ENCODE data around the gene RCAN2. TPM values are rescaled to one million over a fixed set of nuclear protein-coding genes. Genes with fewer than 3 reads are reported as not detected.

Gene RCAN2
- total RNA-seq, 3 donors from 2014 or later: 2.9 to 14.9 (median 5.9) TPM

DNA sequence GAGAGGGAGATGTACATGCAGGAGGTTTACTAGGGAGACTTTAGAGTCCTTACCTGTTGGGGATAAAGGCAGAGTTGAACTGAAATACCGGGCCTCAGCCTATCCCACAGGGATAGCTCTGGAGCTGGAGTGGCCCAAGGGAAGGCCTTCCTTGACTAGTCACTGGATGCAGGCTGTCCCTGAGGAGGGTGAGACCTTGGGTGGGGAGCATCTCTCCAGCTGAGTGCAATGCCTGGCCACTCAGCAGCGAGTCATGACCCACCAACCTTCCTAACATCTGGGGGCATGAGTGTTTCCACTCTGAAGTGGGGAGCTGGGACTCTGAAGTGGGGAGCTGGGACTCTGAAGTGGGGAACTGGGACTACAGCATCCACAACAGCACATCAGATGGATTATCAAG is 274.4 kb downstream of the RCAN2 start:
- intact Hi-C loops (cut with DNase I; ENCODE audit: low total_unique reads): no loop called here
- Histone ChIP-seq H3K27ac (peak overlapping the region in 1 of 2 donors; percentile 43), H3K4me3 (no peak overlapping the region), H3K36me3 (no peaks in the 10 kb centered on the region), H3K9me3 (no peaks in the 10 kb centered on the region), H3K27me3 (no peaks in the 10 kb centered on the region), H3K4me1 (no peaks in the 10 kb centered on the region)
- TF ChIP-seq CTCF (IDR thresholded peaks at IDR 0.05): no peak
- TF ChIP-seq POLR2A (IDR thresholded peaks at IDR 0.05): no peak
- TF ChIP-seq POLR2AphosphoS5 (IDR thresholded peaks at IDR 0.05): no peak
- no peak for DNase-seq (ENCODE audit: low spot score in 2 of 2)

DNA sequence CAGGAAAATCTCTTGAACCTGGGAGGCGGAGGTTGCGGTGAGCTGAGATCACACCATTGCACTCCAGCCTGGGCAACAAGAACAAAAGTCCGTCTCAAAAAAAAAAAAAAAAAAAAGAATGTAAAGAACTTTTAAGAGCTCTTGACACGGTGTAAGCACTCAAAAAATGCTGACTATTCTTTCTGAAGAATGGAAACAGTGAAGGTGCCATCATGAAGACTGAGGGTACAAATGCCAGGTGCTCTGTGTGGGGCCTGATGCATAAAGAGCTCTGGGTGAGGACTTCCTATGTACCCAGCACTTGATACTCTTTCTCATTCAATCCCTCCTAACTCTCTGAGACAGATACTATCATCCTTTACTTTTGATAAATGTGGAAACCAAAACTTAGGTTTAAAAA is 275.5 kb downstream of the RCAN2 start:
- H3K36me3 ChIP-seq: no peaks in the 10 kb centered on the region
- intact Hi-C loops (cut with DNase I; ENCODE audit: low total_unique reads): no loop called here
- H3K27ac ChIP-seq: no peak overlapping the region
- TF ChIP-seq POLR2A (IDR thresholded peaks at IDR 0.05) (no peak), POLR2AphosphoS5 (IDR thresholded peaks at IDR 0.05) (no peak), CTCF (IDR thresholded peaks at IDR 0.05) (no peak)
- no peaks in the 10 kb centered on the region for H3K27me3 ChIP-seq
- no peaks in the 10 kb centered on the region for H3K4me1 ChIP-seq
- DNase-seq (ENCODE audit: low spot score in 2 of 2): no peak
- no peak overlapping the region for H3K4me3 ChIP-seq
- H3K9me3 ChIP-seq: no peaks in the 10 kb centered on the region

GRCh38 chr6:46215213-46215612 is 276.0 kb downstream of the RCAN2 start:
- no peak for DNase-seq (ENCODE audit: low spot score in 2 of 2)
- no peak overlapping the region for H3K27ac ChIP-seq
- H3K4me1 ChIP-seq: no peaks in the 10 kb centered on the region
- no peaks in the 10 kb centered on the region for H3K27me3 ChIP-seq
- no peaks in the 10 kb centered on the region for H3K9me3 ChIP-seq
- TF ChIP-seq POLR2A (IDR thresholded peaks at IDR 0.05) (no peak), CTCF (IDR thresholded peaks at IDR 0.05) (no peak), POLR2AphosphoS5 (IDR thresholded peaks at IDR 0.05) (no peak)
- H3K36me3 ChIP-seq: no peaks in the 10 kb centered on the region
- H3K4me3 ChIP-seq: no peak overlapping the region
- intact Hi-C loops (cut with DNase I; ENCODE audit: low total_unique reads): no loop called here

GRCh38 chr6:46211917-46212316 is 279.3 kb downstream of the RCAN2 start:
- H3K4me3 ChIP-seq: no peak overlapping the region
- intact Hi-C loops (cut with DNase I; ENCODE audit: low total_unique reads): no loop called here
- TF ChIP-seq POLR2A (IDR thresholded peaks at IDR 0.05): no peak
- TF ChIP-seq CTCF (IDR thresholded peaks at IDR 0.05): no peak
- no peak for TF ChIP-seq POLR2AphosphoS5 (IDR thresholded peaks at IDR 0.05)
- no peaks in the 10 kb centered on the region for H3K36me3 ChIP-seq
- no peaks in the 10 kb centered on the region for H3K9me3 ChIP-seq
- no peak for DNase-seq (ENCODE audit: low spot score in 2 of 2)
- H3K4me1 ChIP-seq: no peaks in the 10 kb centered on the region
- H3K27me3 ChIP-seq: no peaks in the 10 kb centered on the region
- H3K27ac ChIP-seq: no peak overlapping the region

GRCh38 chr6:46210294-46210693 is 281.0 kb downstream of the RCAN2 start:
- intact Hi-C loops (cut with DNase I; ENCODE audit: low total_unique reads): no loop called here
- DNase-seq (ENCODE audit: low spot score in 2 of 2): no peak

More at GRCh38 chr6:46210294-46210693, 281.0 kb downstream of the RCAN2 start:
- Histone ChIP-seq H3K27ac (no peak overlapping the region), H3K36me3 (no peaks in the 10 kb centered on the region), H3K4me3 (no peak overlapping the region), H3K4me1 (no peaks in the 10 kb centered on the region), H3K27me3 (no peaks in the 10 kb centered on the region), H3K9me3 (no peaks in the 10 kb centered on the region)
- TF ChIP-seq POLR2AphosphoS5 (IDR thresholded peaks at IDR 0.05) (no peak), POLR2A (IDR thresholded peaks at IDR 0.05) (no peak), CTCF (IDR thresholded peaks at IDR 0.05) (no peak)
